COLO829 (cell line): ENCODE results near the gene PIEZO2.

Source experiments
- DNase-seq: peaks from one replicate; pipeline ENCODE4 v3.0.0; 2012; ENCODE audit warnings: low spot score

The PIEZO2 gene

DNA sequence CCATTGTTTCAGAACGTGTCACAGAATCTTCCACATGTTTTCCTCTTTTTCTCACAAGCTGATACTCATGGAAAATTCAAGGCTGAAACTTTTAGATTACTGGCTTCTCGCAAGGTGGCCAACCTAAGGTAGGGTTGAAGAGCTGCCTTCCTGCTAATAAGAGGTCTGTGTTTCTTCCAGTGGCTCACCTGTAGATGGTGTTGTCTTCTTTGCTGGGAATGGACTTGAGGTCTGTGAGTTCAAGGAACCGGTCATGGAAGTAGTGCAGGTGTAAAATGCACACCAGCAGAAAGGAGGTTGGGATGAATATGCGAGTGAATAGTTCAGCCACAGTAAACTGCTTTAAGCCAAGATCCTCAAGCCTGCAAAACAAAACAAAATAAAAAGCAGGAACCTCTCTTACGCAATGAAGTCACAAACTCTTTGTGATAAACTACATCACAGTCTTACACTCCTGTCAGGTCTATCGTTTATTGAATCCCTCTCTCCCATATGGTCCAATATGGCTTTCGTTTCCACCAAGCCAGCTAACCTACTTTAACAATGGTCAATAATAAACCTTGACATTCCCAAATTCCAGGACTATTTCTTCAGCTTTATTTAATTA is 364.7 kb downstream of the PIEZO2 start:
- no peak for DNase-seq

DNA sequence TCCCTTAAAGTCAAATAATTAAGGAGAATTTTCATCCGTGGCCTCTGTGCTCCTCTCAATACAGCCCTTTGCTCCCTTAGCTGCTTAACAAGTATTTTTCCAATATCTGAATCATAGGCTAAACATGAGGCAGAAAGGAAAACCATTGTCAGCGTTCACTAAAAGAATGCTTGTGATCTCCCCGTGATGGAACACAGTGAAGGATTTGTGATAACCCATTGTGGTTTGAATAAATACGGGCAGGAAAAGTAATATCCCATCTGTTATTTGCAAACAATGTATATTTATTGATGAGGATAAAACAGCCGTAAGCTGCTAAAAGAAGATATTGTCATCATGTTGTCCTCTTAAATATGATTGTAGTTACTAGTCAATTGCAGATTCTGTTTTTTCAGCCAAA is 365.4 kb downstream of the PIEZO2 start:
- peak; percentile 15 for DNase-seq

DNA sequence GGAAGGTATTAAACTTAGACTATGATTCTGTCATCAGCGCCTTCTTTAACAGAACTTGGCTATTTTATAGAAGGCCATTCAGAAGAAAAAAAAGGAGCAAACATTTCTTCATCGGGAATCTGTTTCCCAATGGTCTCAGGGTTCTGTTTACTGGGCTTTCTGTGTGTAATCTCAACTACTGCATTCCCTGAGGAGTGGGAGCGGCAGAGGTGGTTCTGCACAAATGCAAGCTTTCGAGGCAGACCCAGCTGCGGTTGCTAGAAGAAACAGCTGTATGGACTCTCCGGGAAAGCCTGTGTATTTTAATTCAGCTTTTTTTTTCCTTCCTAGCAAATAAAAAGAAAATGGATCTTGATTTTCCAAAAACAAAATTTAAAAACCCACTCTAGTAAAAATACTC is 372.9 kb downstream of the PIEZO2 start:
- DNase-seq: no peak

DNA sequence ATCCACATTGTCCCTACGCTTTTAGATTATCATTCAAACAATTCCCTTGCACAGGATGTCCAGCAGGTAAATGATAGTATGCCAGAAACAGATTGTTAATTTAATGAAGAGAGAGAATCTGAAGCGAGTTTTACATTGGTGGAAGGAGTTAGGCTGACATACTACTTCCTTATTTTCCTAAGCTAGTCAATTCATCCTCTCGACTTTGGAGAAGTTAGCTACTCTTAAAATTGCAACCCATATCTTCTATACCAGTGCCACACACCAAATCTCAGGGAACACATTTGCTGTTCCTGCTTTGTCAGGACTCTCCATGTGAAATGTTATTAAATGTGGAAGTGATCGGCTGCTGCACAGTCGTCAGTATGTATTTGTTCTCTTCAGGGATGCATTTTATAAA is 374.3 kb downstream of the PIEZO2 start:
- DNase-seq: no peak

DNA sequence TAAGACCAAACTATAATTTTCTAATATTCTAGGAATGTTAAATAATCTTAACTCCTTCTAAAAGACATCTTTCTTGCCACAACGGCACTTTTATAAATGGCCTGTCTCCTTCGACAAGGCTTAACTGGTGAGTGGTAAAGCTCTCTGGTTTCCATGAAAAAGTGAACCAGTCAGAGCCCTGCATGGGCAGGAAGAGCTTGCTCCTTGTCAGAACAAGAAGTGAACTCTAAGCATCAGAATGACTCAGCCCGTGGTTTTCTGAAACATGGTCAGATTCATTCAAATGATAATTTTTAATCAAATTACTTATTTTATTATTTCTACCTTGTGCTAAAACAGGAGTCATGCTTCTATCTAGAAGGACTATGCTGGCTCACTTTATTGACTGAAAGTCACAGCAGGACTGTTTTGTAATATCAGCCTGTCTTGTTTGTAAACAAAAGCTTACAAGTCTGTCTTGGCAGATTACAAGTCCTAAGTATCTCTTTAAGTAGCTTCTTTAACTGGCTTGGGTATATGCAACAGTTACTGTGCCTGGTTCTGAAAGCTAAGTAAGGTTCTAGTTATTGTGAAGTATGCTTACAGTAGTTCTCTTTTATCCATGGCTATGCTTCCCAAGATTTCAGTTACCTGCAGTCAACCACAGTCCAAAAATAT is 378.2 kb downstream of the PIEZO2 start:
- peak; percentile 31 for DNase-seq

DNA sequence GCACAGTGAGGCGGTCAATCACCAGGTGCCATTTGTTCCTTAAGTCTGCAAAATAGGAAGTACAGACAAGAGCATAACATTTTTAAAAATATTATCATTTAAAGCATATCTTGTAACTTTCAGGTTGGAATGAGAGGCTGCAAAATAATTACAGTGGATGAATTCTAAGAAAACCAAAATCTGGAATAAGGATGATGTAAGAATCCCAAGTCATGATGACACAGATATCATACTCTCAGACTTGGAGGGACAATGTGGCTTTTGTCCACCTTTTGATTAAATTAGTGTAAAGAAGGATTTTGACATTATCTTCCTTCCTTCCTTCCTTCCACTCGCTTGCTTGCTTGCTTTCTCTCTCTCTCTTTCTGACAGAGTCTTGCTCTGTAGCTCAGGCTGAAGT is 379.1 kb downstream of the PIEZO2 start:
- DNase-seq: no peak

DNA sequence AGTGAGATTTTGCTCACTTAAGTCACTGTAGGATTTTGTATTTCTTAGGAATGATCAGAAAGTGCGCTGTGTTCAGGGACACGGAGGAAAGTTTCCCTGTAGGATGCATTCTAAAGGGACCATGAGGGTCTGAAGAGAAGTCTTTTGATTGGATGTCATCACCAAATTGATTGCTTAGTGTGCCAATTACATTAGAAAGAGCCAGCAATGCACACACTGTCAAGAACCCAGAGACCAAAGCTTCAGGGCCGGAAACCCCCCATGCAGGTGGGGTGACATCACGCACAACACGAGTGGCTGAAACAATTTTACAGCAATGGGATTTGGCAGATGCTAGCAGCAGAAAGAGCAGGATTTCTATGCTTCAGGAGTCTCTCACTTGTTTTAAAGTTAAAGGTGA is 381.1 kb downstream of the PIEZO2 start:
- no peak for DNase-seq

DNA sequence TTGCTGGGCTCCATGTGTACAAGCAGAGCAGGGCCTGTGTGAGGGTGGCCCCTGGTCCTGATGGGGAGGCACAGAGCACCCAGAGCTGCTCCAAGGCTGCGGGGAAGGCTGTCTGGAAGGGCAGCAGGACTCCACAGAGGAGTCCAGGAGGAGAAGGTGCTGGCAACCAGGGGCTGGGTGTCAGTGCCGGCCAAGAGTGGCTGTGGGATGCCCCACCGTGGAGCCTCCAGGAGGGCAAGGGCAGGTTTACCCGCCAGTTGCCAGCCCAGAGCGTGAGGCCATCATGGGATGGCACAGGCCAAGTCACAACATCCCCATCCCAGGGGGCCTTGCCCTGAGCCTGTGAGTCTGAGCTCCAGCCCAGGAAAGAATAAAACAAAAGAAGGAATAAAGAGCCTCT is 381.7 kb downstream of the PIEZO2 start:
- DNase-seq: no peak

DNA sequence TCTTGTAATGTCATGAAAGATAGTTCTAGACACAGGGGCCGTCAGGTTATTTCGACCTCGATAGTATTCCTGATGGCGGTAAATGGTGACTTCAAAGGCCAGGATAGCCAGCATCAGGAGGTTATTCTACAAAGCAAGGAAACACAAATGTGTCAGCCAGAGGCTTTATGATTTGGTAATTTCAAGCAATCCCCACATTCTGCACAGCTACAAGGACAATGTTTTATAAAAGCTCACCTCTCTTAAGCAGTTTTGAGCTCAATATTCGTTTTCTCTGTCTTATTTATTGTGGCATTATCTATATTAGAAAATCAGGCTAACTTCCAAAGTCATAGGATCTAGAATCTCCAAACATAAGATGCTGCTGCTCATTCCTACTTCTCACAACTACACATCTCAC is 388.4 kb downstream of the PIEZO2 start:
- no peak for DNase-seq

DNA sequence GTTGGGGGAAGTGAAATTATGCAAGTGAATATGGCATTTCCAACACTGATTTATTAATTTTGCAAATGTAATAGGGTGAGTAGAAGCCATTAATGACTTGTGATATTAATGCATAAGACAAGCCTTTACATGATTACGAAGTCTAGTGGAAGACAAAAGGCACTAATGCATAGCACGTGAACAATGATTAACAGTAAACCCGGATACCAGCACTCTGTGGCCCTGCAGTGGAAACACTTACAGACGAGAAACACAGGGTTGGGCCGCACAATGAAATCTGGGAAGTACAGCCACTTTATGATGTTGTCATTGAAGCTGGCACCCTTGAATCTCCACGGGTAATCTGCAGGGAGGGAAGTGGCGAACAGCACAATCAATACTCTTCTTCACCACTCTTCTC is 390.1 kb downstream of the PIEZO2 start:
- no peak for DNase-seq

DNA sequence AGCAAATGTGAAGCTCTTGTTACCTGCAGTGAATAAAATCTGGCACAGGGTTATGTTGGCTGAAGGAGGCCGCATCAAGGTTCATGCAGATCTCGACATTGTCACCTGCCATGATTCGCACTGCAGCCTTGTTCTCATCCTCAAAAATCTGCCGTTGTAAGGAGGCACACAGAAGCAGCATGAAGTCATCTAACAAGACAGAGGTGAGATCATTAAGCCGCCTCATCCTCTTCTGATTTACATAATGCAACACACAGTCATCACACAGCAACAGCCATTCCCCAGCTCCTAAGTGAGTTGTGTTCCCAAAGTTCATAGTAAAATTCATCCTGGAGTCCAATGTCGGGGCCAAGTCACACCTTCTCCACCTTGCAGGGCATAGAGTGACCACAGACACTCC is 391.4 kb downstream of the PIEZO2 start:
- no peak for DNase-seq

DNA sequence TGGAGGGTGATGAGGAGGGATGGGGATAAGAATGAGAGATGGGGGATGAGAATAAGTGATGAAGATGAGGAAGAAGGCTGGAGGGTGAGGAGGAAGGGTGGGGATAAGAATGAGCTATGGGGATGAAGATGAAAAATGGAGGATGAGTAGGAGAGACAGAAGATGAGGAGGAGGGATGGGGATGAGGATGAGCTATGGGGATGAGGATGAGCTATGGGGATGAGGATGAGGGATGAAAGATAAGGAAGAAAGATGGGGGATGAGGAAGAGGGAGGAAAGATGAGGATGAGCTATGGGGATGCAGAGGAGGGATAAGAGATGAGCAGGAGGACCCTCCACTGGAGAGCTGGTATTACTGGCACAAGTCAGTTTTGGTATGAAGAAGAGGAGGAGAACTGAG is 392.0 kb downstream of the PIEZO2 start:
- no peak for DNase-seq

DNA sequence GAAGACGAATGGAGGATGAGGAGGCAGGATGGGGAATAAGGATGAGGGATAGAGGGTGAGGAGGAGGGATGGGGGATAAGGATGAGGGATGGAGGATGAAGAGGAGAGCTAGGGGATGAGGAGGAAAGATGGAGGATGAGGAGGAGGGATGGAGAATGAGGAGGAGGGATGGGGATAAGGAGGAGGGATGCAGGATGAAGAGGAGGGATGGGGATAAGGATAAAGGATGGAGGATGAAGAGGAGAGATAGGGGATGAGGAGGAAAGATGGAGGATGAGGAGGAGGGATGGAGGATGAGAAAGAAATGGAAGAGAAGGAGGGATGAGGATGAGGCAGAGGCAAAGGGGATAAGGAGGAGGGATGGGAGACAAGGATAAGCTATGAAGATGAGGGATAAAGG is 393.5 kb downstream of the PIEZO2 start:
- DNase-seq: no peak

DNA sequence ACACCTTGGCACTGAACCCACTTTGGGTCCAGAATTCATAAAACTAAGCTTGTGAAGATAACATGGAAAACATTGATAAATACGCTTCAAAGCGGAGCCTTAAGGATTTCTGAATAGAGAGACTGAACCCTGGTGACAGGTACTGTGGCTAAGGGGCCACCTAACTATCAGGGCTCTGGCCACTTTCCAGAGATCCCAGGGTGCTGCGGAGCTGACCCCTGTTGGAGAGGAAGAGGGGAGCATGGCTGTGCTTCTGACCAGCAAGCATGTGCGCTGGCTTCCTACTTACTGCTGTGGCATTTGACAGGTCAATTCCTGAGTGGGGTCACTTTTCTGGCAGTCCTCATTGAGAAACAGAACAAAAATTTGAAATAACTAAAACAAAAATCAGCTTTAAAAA is 395.2 kb downstream of the PIEZO2 start:
- no peak for DNase-seq

DNA sequence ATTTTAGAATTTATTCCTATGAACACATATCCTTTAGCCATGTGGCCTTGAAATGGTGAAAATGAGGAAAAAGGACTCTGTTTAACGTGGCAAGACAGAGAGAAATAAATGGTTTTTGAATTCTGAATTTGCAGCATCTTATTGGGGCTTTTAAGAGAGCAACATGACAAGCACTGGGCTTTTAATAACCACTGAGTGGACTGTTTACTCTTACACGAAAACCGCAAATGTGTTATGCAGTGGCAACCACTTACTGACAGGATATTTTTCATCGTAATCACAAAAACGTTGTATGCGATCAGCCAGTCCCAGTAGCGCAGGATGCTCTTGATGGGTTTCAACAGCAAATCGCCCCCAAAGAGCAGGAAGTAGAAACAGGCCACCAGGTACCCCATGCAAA is 397.0 kb downstream of the PIEZO2 start:
- no peak for DNase-seq

DNA sequence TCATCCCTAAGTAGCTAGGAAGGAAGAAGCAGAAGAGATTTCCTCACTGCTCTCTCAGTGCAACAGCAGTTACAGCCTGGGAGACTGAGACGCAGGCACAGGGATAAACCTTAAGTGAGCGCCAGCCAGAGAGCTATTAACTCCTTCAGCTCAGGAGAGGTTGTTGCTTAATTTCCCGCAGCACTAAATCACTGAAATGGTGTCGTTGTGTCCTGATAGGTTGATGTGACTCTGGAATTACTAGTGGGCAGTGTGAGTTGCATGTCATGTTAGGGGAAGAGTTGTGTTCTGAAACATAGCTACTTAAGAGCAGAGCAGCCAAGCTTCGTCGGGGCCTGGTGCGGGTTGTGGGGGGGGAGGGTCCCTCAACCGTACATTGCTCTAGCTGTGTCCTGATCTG is 397.7 kb downstream of the PIEZO2 start:
- no peak for DNase-seq

DNA sequence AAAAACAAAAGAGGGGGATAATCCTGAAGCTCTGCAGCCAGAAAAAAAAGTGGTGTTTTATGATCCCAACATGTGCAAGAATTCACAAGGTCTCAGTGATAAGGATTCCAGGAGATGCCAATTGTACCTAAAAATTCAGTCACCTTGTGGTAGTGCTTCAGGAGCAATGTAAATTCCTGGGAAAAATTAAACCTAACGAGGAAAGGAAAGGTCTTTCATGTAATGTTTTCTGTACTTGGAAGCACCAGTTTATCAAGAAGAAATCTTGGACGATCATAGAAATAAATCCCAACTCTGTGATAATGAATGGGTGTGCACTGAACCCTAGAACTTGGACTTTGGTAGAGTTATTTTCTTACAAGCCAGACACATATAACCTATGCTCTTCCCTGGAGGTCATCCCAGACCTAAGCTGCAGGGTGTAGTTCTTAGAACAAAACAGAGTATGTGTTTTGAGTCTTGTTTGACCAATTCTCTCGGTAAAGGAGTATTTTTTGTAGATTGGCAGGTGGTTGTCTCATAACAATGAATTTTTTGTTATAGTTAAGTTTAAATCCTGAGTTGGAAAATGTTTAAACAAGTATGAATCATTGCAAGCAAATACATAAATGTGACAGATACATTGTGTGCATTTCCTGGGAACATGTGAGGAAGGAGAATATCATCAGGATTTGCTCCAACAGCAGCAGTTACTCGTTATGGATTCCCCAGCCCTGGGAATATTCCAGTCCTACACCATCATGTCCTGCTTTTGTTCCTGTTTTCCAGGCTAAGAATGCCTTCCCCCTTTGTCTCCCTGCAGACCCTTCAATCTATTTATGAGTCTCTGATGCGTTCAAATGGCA is 399.0 kb downstream of the PIEZO2 start:
- no peak for DNase-seq

DNA sequence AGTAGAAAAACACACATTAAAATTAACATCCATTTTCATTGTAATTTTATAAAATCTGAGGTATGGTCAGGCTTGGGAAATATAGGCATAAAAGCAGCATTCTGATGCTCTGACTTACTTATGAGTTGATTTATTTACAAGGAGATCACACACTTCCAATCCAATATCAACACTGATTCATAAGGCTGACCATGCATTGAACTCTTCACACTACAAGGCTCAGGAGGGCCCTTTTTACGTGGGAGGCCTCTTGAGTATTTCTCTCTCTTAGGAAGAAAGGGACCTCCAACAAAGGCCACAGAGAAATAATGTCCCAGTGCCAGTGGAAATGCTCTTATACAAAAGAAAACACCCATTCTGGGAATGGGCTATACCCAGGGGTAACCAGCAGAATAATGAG is 400.7 kb downstream of the PIEZO2 start:
- no peak for DNase-seq

DNA sequence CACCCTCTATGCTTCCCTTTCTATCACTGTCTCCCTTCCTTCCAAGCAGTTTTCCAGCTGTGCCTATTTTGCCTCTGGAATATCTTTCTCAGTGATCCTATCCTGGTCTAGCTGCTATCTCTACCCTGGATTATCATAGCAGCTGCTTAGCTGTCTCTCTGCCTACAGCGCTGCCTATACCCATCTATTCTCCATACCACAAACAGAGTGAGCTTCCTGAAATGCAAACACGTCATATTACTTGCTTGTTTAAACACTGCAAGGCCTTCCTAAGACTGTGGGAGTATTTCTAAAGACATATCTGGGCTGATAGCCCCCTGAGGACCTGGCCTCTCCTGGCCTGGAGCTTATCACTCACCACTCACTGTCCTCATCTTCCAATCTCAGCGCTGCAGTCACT is 403.4 kb downstream of the PIEZO2 start:
- no peak for DNase-seq

DNA sequence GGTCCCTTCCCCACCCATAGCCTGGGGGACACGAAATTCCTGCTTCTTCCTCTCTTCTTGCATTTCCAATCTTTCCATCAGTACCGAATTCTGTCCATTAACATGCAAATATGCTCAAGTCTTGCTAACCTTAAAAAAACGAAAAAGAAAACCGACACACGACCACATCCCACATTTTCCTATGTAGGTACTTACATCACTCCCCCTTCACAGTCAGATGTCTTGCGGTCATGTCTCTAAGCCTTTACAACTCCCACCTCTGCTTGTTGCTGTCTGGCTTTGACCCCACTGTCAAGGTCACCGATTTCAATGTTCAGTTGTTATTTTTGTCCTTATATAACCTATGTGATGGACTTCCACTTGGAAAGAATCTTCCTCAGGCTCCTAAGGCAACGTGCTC is 404.1 kb downstream of the PIEZO2 start:
- DNase-seq: no peak

DNA sequence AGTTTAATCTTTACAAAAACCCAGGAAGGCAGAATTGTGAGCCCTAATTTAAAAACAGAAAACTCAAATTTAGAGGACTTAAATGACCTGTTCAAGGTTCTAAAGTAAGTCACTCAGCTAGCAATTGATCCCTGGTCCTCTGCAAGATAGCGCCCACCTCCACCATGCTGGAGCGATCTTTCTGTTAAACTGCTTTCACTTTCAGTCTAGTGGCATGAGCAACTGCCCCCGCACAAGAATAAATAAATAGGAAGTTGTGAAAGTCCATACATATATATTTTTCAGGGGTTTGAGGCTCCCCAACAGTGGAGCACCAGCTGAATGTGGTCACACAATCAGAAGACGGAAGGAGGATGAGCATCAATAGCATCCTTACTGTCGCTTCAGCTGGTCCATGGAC is 405.6 kb downstream of the PIEZO2 start:
- DNase-seq: no peak

DNA sequence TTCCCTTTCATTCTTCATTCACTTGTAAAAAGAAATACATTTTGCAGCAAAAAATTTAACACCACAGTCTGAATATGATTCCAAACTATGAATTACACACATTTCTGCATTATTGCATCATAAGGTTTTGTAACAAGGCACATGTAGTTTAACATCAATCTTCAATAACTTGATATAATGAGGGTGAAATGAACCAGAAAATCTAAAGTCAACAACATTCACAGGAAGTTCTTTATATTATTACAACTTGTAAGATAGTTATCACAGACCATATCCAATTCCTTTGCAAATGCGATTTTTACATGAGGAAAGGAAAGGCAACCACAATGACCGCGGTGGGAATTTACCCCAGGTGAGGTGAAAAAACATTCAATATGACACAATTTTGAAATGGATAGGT is 410.2 kb downstream of the PIEZO2 start:
- DNase-seq: no peak

DNA sequence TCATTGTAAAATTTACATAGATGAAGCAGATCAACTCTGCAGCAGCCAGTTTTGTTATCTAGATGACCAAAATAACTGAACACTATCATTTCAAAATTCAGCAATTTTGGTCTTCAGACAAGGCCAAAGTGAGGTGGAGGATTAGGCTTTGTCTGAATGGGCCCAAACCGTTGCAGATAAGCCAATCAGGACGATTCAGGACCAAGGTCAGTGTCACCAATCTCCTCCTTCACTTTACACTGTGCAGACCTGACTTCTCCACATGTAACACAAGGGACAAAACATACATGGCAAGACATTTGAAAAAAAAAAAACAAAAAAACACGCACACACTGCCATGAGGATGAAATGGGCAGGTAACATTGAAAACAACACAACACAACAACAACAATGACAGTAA is 412.4 kb downstream of the PIEZO2 start:
- DNase-seq: no peak

DNA sequence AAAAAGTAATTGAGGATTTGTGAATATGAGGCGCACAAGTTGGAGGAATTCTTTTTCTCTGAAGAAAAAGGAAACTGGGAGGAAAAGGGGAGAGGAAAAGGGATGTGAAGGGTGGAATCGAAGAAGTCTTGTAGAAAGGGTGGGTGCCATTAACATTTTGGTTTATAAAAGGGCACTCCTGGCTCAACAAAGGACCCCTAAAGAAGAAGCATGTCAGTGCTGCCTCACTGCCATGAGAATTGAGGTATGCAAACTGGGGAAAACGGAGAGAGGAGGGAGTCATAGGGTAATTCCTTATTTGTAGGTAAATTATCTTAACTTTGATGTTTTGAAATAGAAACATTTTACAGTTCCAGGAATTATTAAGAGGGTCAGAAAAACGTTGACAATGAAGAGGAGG is 416.4 kb downstream of the PIEZO2 start:
- DNase-seq: no peak
